HEK293 (cell line): Measurements from ENCODE around the gene KDM5C.
"Not testable (repeated sequence)": the region's sequence is repeated elsewhere in the genome, so short reads cannot be mapped to it uniquely, and the experiment has no call there.

Source experiments
- CTCF ChIP-seq: fragments of 450-650 bp; formaldehyde crosslinking; IDR thresholded peaks from 2 replicates; pipeline ENCODE4 v1.5.1; 2016; ENCODE audit warnings: missing biosample characterization, missing genetic modification characterization
- HOXA7 ChIP-seq: sonication (generic); formaldehyde crosslinking; IDR thresholded peaks from 2 replicates; pipeline ENCODE4 v1.8.1; 2022; ENCODE audit warnings: missing genetic modification reagents, borderline replicate concordance
- REST ChIP-seq: fragments of 450-650 bp; formaldehyde crosslinking; IDR thresholded peaks from 2 replicates; pipeline ENCODE4 v1.5.1; 2016; ENCODE audit warnings: missing biosample characterization, missing genetic modification characterization
- TRIM28 ChIP-seq: IDR thresholded peaks from 2 replicates; pipeline ENCODE4 v1.6.1; 2011; ENCODE audit warnings: low read length, control low read depth, borderline replicate concordance
- ZBTB8A ChIP-seq: fragments of 450-650 bp; formaldehyde crosslinking; IDR thresholded peaks from 2 replicates; pipeline ENCODE4 v1.5.1; 2016; ENCODE audit warnings: missing biosample characterization, missing genetic modification characterization
- ZFP3 ChIP-seq: fragments of 450-650 bp; formaldehyde crosslinking; IDR thresholded peaks from 2 replicates; pipeline ENCODE4 v1.5.1; 2016; ENCODE audit warnings: low read depth, missing biosample characterization, missing genetic modification characterization
- ZFP37 ChIP-seq: fragments of 450-650 bp; formaldehyde crosslinking; IDR thresholded peaks from 2 replicates; pipeline ENCODE4 v1.5.1; 2016; ENCODE audit warnings: missing biosample characterization, missing genetic modification characterization
- ZNF639 ChIP-seq: fragments of 450-650 bp; formaldehyde crosslinking; IDR thresholded peaks from 2 replicates; pipeline ENCODE4 v1.5.1; 2016; ENCODE audit warnings: missing biosample characterization, missing genetic modification characterization
- ZNF707 ChIP-seq: fragments of 450-650 bp; formaldehyde crosslinking; IDR thresholded peaks from 2 replicates; pipeline ENCODE4 v1.5.1; 2016; ENCODE audit warnings: missing biosample characterization, missing genetic modification characterization

- not testable (repeated sequence) for TF ChIP-seq CTCF; ZFP37 (tag by site-specific recombination); TRIM28; REST; ZNF707; HOXA7 (CRISPR knock-in tag); ZBTB8A; ZFP3 (tag by site-specific recombination); ZNF639 (tag by site-specific recombination)
Measured at GRCh38 chrX:53164566-53164965, 60.4 kb downstream of the KDM5C start.
